GM19240 (cell line): ENCODE measurements around the gene PLA2G4F.

Experiments
- DNase-seq: peaks from one replicate; pipeline ENCODE4 v3.0.0; 2011; ENCODE audit warnings: low spot score; ENCODE audit not compliant: insufficient read length

Gene PLA2G4F

DNA sequence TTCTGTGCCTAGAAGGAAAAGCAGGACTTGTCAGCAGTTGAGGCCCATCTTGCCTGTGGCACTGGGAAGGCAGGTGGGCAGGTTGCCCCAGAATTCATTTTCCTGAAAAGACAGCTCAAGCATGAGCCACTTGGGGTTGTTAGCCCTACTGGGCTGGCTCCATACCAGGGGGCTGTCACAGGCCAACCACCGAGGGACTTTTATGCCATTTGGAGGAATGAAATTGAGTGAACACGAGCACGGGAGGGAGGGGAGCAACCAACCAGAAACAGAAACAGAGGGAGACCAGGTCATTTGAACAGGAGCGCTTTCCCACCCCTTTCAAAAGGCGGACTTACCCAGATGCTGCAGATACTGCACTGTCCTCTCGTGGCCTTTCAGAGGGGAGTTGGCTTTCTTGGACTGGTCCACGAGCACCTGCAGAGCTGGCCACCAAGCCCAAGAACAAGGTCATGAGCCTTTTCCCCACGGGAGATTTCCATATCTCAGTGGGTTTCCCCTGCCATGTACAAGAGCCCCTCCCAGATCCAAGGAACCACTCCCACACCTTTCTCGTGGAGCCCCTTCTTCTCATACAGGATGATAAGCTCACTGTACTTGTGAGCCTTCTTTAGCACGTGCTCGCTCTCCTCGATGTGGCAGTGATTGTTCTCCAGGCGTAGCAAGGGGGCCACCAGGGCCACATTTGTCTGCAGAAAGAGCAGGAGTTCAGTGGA lies 9.9 kb upstream of the PLA2G4F start:
- no peak for DNase-seq

DNA sequence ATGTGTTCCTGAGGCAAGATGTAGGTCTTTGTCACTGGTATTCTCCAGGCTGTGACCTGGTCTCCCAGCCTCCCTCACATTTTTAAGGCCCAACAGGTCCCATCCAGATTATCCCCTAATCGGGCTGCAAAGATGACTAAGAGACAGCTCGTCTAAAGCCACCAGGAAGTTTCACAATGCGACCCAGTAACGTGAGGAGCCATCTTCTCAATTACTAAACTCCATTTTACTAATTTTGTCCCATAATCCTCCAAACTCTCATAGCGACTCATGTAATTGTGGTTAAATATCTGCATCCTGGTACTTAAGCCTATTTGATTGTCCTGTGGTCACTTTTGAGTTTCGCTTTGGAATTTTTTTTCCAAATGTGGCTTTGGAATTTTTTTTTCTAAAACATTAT lies 8.7 kb upstream of the PLA2G4F start:
- no peak for DNase-seq

DNA sequence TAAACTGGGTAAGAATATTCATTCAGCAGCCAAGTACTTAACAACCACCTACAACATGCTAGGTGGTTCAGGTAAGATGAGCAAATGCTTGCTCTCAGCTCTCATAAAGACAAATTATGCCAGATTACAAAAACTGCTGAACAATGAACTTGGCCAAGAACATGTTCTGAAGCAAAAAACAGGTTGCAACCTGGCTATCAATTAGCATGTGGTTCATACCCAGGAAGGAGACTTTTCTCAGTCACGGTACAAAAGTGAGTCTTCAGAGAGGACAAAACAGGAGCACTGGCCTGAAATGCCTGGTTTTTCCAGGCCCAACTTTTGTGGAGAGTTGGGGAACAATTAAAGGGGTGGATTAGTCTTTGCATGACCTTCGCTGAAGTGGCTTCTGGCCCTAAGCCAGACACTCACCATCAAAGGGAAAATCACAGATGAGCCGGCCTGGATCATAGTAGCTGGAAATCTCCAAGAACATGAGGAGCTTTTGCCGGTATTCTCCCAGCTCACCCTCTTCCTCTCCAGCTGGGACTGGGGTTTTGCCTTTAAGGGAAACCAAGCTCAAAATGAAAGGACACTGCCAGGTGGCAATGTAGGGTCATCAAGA lies 7.6 kb upstream of the PLA2G4F start:
- DNase-seq = no peak

DNA sequence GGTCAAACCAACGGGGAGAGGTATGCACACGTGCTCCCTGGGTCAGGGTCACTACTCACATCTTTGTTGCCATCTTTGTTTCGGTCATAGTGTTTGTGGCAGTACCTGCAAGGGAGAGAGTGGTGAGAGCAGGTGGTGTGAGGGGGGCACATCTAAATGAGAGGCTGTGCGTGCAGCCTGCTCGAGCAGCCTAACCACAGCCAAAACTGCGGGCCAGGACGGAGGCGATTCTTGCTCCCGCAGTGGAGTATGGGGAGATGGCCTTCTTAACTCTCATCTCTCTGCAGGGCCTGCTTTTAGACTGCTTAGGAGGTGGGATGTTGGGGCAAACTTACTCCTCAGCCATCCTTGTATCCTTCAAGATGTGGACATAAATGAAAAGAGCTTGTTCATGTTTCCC lies 6.9 kb upstream of the PLA2G4F start:
- DNase-seq = no peak

DNA sequence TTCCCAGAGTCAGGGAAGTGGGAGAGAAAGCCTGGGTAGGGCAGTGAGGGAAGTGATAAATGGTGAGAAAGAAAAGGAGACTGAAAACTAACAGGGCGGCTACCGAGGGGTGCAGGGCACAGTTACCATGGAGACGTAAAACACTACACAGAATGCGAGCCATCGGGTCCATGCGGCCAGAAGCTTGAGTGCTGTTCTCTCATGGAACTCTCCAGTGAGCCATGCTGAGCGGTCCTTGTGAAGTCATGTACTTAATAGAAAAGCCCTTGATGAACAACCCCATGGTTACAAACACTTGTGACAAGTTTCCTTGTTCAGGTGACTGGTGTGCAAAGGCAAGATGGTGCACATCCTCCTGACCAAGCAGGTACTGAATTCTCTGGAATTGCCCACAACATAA lies 3.7 kb upstream of the PLA2G4F start:
- DNase-seq = no peak

- DNase-seq = no peak
Measured at GRCh38 chr15:42159381-42160015, 3.1 kb upstream of the PLA2G4F start.

DNA sequence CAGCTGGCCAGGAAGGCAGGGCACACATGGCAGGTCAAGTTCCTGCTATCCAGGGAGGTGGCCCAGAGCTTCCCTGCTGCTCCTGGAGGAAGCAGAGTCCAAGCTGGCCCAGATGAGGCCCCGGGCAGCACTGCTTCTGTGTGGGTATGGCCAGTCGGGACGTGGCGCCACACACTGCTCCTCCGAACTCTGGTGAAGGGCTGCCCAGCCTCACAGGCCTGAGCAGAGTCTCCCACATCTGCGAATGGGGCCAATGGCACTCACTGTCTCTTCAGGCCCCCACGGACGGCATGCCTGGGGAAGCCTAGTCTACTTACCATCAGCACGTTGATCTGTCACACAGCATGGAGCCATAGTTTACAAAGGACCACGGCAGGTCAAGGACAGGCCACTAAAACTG lies 2.5 kb upstream of the PLA2G4F start:
- DNase-seq = no peak

- no peak for DNase-seq
Measured at GRCh38 chr15:42157981-42158765, 1.7 kb upstream of the PLA2G4F start.

DNA sequence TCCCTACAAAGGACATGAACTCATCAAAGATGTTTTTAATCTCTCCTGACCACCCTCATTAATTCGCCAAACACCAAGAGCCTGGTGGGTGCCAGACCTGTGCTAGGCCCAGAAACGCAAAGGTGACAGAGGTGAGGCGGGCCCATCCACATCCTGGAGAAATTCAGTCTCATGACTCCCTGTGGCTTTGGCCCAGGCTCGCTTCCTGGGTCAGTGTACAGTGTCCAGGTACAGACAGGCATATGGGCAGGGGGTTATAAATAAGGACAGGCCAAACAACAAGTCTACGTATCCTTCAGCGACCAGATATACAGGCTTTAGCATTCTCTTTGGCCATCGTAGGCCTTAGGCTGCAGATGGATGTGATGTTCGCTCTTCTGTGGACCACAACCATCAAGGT lies 945 bp upstream of the PLA2G4F start:
- DNase-seq = no peak

DNA sequence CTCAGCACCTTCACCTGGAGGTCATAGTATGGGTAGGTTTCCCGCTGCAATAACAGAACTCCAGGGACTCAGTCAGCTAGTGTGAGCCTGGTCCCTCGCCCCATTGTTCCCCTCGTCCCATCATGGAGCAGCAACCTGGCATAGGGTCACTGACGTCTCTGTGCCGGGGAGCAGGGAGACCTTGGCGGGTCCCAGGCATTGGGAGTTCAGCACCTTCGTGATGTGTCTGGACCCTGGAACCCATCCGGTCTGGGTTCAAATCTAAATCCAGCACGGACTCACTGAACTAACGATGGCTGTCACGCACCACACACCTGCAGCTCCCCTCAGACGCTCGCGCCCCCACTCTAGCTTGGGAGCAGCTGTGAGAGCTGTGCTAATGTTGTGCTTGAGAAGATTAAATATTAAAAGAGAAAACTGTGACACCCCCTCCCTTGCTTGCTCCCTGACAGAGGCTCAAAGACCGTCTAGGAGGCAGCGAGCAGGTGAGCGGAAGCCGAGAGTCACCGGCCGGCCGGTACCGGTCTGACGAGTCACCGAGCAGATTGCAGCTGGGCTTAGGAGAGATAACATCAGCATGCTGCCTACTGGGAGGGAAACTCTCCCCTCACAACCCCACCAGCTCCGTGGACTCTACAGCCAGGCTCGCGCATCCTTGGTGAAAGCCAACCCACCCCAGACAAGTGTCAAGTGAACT lies 742 bp downstream of the PLA2G4F start:
- no peak for DNase-seq

- no peak for DNase-seq
Measured at GRCh38 chr15:42154956-42155355, 1.5 kb downstream of the PLA2G4F start.

DNA sequence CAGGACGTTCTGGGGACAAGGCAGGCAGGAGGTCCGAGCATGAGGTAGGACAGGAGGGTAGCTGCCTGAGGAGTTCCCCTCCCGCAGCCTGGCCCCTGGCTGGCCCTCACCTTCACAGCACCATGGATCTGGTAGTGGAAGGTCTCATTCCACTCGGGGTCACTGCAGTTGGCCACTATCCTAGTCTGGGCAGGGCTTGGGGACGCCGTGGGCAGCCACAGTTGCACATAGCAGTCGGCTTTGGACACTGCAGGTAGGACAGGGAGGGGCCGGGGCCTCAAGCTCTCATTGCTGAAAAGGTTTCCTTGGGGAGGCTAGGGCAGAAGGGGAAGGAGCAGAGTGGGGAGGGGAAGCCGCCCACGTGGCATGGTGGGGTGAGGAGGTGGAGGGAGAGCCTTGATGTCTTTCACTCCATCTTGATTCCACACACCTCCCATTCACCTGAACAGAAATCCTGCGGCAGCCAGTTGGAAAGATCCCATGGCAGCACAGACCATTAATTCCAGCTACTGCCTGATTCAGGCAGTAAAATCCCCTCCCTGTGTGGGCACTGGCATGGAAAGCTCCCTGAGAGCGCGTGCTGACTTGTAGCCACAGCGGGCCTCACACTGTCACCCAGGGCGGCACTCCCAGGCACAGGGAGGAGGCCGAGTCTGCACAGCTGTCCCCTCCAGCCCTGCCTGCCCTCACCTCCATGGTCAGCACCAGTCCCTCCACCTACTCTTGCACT lies 2.1 kb downstream of the PLA2G4F start:
- DNase-seq = no peak

- no peak for DNase-seq
Measured at GRCh38 chr15:42153874-42154211, 2.6 kb downstream of the PLA2G4F start.

GRCh38 chr15:42152921-42153698 lies 3.3 kb downstream of the PLA2G4F start:
- no peak for DNase-seq

DNA sequence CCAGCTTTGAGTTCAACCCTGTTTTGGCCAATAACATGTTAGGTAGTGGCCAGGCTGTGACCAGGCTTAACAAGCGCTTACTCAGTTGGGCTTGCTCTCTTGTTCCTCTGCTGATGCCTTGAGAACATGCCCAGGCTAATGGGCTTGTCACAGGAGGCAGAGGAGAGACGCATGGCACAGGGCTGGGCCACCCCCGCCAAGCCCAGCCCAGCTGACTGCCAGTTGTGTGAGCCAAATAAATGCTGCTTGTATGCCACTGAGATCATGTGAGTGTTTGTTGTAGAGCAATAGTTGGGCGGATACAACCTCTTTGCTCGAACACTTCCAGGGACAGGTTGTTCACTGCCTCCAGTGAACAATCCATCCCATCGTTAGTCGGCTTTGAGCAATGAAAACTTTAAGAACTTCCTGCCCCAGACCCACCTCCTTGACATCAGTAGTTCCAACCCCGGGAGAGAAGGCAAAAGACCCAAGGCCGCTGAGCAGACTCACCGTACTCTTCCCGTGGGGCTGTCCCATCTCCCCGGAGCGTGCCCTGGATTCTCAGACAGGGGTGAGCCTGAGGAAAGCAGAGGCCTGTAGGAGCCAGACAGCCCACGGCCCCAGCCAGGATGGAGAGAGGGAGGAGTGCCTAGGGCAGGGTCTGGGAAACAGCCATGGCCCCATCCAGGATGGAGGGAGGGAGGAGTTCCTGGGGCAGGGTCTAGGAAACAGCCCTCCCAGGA lies 4.1 kb downstream of the PLA2G4F start:
- no peak for DNase-seq

DNA sequence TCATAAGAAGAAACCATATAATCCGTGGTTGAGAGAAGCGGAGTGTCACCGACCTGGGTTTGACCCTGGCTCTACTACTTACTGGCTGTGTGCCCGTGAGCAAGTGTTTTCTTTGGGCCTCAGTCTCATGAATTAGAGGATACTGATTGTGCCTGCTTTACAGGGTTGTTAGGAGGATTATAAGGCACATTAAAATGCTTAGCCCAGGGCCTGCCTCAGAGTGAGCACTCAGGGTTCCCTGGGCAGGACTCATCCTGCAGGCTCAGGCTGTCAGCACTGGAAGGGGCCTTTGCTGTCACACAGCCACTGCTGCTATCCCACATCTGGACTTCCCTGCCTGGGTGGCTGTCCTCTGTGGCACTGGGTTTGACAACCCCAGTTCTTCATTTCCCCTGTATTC lies 4.7 kb downstream of the PLA2G4F start:
- no peak for DNase-seq

GRCh38 chr15:42151141-42151561 lies 5.3 kb downstream of the PLA2G4F start:
- no peak for DNase-seq

DNA sequence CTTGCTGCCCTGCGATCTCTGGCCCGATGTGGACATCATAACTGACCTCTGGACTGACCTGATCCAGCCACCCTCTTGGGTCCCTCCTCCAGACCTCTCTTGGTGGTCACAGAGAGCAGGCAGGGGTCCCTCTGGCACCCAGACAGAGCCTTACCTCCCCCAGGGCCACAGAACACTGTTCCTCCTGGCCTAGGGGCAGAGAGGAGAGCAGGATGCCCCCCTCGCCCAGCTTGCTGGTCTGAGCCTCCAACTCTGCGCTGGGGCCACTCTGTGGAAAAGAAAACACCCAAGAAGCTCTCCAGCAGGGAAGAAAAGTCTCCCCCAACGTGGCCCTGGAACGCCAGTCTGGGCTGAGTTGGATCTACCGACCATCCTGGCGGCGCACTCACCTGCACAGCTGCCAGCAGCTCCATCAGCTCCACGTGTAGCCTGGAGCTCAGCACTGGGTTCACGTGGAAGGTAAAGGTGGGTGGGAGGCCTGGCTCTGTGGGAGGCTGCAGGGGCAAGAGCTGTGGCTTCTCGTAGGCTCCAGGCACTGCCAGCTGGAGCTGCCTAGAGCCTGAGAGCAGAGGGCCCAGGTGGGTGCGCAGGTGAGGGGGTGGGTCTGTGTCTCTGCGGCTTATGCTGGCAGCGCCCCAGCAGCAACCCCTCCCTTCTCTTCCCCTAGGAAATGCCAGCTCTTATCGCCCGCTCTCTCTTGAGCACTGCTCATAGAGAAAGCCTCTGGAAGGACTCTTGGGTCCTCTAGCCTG lies 6.0 kb downstream of the PLA2G4F start:
- no peak for DNase-seq
